Measurements from ENCODE around the gene CAMTA1. TPM values are rescaled to one million over a fixed set of nuclear protein-coding genes. Genes with fewer than 3 reads are reported as not detected.

The CAMTA1 gene
- total RNA-seq, 1 experiment from 2014 or later, result 219 TPM

- DNase-seq (ENCODE audit: low read depth), result no peak
Observed at GRCh38 chr1:6776895-6777294, 8.4 kb upstream of the CAMTA1 start.

- no peak for DNase-seq (ENCODE audit: low read depth)
Observed at GRCh38 chr1:6777813-6778212, 7.4 kb upstream of the CAMTA1 start.

GRCh38 chr1:6779089-6779805 lies 6.0 kb upstream of the CAMTA1 start:
- DNase-seq (ENCODE audit: low read depth), result no peak

GRCh38 chr1:6782151-6782550 lies 3.1 kb upstream of the CAMTA1 start:
- no peak for DNase-seq (ENCODE audit: low read depth)

GRCh38 chr1:6783221-6783620 lies 2.0 kb upstream of the CAMTA1 start:
- DNase-seq (ENCODE audit: low read depth), result no peak

GRCh38 chr1:6783936-6784559 lies 1.2 kb upstream of the CAMTA1 start:
- DNase-seq (ENCODE audit: low read depth), result no peak

GRCh38 chr1:6784560-6785317 lies 515 bp upstream of the CAMTA1 start:
- DNase-seq (ENCODE audit: low read depth), result peak; percentile 100

- DNase-seq (ENCODE audit: low read depth), result peak; percentile 17
Observed at GRCh38 chr1:6785728-6786505, 663 bp downstream of the CAMTA1 start.

- no peak for DNase-seq (ENCODE audit: low read depth)
Observed at GRCh38 chr1:6788946-6789345, 3.7 kb downstream of the CAMTA1 start.

GRCh38 chr1:6790146-6790545 lies 4.9 kb downstream of the CAMTA1 start:
- no peak for DNase-seq (ENCODE audit: low read depth)

- DNase-seq (ENCODE audit: low read depth), result peak; percentile 64
Observed at GRCh38 chr1:6794164-6794563, 8.9 kb downstream of the CAMTA1 start.

- DNase-seq (ENCODE audit: low read depth), result no peak
Observed at GRCh38 chr1:6795203-6795602, 9.9 kb downstream of the CAMTA1 start.

GRCh38 chr1:6795661-6796060 lies 10.4 kb downstream of the CAMTA1 start:
- DNase-seq (ENCODE audit: low read depth), result peak; percentile 93

GRCh38 chr1:6796095-6796494 lies 10.8 kb downstream of the CAMTA1 start:
- no peak for DNase-seq (ENCODE audit: low read depth)

GRCh38 chr1:6799499-6799898 lies 14.2 kb downstream of the CAMTA1 start:
- no peak for DNase-seq (ENCODE audit: low read depth)

GRCh38 chr1:6800745-6801144 lies 15.5 kb downstream of the CAMTA1 start:
- peak; percentile 84 for DNase-seq (ENCODE audit: low read depth)

GRCh38 chr1:6801199-6801598 lies 15.9 kb downstream of the CAMTA1 start:
- no peak for DNase-seq (ENCODE audit: low read depth)

- peak; percentile 63 for DNase-seq (ENCODE audit: low read depth)
Observed at GRCh38 chr1:6801966-6802365, 16.7 kb downstream of the CAMTA1 start.

- DNase-seq (ENCODE audit: low read depth), result no peak
Observed at GRCh38 chr1:6802454-6802853, 17.2 kb downstream of the CAMTA1 start.

- DNase-seq (ENCODE audit: low read depth), result no peak
Observed at GRCh38 chr1:6802893-6803292, 17.6 kb downstream of the CAMTA1 start.

GRCh38 chr1:6803357-6803756 lies 18.1 kb downstream of the CAMTA1 start:
- peak; percentile 54 for DNase-seq (ENCODE audit: low read depth)

GRCh38 chr1:6805004-6805416 lies 19.8 kb downstream of the CAMTA1 start:
- DNase-seq (ENCODE audit: low read depth), result peak; percentile 42
